HS-27A (cell line): Measurements from ENCODE around the gene CIT.

ENCODE experiments used
- DNase-seq: peaks from one replicate; pipeline ENCODE4 v3.0.0-alpha.2; 2012; ENCODE audit warnings: low read depth, missing footprints

Gene CIT

DNA sequence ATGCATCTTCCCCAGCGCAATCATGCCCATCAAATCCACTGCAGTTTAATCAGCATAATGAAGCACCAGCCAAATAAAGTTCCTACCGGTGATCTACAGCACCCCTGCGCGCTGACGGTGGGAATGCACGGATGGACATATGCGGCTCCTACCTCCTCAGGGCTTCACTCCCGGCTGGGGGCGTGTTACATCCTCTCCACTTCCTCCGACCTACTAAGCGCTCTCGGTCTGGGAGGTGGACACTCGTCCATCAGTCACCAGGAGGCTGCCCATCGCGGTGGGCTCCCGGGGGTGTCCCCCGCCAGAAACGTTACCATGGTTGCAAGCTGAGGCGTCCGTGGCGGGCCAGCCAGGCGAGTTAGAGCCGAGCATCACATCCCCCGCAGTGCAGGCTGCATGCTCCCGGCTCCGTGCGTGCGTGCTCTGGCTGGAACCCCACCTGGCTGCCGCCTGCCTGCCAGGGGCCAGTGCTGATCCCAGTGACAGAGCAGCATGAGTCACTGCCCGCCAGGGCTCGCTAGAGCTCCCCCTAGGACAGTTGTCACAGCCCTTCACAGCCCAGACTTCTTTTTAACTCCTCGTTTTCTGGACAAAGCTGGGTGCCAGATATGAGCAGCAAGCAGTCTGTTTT, 73.0 kb downstream of the CIT start:
- no peak for DNase-seq

DNA sequence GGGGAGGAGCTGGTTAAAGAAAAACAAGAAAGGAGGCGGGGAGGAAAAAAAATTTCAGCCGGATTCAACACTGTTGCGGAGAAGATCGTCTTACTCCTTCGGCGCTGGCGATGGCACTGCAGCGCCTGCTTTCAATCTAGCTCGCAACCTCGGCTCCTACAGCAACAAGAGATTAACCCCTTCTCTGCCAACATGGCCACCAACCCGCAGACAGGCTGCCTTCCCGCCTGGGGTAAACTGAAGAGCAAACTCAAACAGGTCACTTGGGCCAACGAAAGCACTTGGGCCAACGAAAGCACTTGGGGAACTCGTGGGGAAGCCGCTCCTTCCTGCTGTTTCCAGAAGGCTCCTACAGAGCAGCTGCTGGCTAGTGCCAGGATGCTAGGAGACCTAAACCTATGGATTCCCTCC, 73.7 kb downstream of the CIT start:
- DNase-seq, result no peak

DNA sequence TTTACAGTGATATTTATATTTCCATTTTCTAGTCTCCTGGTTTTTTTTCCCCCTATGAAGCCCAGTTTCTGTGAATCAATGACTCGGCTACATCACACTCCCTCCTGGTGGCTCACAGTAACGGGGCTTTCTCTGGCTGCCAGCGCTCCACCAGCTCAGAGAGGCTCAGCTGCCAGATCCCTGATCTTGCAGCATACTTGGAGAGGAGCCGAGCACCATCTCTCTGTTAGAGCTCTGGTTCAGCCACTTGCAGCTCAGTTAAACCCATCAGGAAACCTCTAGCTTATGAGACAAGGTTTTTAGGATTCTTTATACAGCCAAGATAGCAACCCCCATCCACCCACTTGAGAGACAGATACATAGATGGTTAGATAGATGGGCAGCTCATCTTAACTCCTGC, 74.6 kb downstream of the CIT start:
- DNase-seq, result no peak

DNA sequence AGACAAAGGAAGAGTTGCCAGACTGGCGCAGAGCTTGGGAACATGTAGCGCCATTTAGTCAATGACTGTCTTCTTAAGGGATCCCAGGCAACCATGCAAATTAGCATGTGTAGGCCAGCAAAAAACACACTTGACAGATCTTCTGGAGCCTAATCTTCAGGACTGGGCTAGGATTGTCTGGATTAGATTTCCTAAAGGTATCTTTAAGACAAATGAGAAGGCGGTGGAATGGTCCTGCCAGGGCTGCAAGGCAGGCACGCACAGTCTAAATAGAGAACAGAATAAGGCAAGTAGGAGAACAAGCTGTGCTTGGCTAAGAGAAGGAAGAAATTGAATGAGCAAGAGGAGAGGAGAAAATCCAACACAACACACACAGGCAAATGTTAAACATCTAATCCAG, 80.0 kb downstream of the CIT start:
- no peak for DNase-seq

DNA sequence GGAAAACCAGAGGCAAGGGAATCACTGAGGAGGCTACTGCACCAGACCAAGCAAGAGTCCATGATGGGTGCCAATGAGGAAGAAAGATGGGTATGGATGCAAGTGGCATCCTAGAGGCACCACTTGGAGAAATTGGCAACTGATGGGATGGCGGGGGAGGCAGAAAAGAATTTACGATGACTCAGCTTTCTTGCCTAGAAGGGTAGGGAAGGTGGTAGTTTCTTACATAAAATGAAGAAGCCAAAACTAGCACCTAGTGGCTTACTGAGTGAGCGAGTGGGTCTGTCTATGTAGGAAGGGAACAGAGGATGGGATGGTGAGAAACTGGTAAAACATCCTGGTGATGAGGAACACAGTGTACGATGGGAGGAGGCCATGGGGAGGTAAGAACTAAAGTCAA, 80.8 kb downstream of the CIT start:
- no peak for DNase-seq

DNA sequence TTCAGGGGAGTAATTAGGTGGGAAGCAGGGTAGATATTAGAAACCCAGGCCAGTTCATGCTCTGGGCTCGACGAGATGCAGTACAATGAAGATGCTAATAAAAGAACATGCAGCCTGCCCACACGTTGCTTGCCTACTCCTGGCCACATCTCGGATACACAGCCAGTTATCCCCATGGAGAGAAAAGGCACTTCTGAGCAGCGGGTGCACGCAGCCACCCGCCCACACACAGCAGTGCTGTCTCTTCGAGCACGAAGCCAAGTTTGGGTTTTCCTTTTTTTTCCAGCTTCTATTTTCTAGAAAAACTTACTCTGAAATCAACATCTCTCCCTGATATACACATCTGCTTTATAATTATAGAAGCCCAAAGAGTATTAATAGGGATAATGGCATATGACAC, 85.7 kb downstream of the CIT start:
- no peak for DNase-seq

DNA sequence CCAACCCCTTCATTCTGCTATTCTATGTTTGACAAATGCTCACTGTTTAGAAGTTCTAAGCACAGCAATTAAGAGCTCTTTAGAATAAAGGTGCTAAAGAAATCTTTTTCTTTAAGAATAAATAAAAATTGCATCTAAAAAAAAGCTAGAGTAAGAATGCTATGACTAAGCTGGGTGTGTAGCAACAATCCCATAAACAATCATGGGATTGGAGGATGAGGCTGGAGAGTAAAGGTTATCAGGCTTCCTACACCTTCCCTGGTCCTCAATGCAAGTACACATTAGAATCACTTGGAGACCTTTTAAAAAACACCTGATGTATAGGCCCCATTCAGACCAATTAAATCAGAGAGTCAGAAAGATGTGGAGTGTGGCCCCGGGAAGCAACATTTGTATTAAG, 88.3 kb downstream of the CIT start:
- DNase-seq, result no peak

DNA sequence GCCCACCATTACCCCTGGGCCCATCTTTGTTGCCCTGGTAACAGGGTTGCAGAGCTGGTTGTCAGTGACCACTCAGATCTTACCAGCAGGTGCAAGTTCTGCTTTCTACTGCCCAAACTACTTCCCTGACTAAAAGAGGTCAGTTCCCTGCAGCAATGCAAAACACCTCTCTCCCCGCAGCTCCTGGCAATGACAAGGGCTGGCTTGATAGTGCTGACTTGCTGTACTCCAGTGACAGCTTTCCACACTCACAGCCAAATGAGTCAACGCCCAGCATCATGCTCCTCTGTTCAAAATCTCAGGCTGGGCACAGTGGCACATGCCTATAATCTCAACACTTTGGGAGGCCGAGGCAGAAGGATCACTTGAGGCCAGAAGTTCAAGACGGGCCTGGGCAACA, 90.6 kb downstream of the CIT start:
- no peak for DNase-seq

DNA sequence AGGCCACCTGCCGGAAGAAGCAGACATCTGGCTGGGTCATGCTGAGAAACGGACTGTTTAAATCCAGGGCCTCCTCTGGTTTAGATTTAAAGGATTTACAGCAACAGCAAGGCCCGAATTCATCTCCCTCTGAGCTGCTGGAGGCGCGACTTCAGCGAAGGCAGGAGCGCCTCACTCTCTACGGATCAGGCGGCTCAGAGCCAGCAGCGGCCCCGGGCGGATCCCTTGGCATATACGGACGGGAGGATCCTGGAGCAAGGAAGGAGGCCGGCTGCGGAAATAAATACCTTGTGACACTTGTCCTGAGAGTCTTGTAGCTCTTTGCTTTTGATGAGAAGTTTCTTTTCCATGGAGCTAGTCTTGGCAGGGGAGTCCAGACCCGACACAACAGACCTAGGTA, 92.4 kb downstream of the CIT start:
- no peak for DNase-seq

DNA sequence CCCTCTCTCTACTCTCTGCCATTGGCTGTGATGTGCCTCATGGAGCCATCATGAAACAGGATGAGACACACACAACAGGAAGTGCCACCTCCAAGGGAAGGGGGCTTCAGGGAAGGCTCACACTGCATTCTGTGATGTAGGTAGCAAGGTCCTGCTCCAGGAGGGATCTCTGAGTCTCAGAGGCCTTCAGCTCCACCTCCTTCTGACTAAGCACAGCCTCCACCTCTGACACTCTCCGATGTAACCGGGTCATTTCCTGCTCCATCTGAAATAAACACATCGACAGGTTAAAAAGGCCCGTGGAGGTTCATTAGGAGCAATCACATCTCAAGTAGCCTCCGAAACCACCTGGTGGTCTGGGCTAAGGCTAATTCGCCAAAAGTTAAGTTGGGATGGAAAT, 93.3 kb downstream of the CIT start:
- no peak for DNase-seq

DNA sequence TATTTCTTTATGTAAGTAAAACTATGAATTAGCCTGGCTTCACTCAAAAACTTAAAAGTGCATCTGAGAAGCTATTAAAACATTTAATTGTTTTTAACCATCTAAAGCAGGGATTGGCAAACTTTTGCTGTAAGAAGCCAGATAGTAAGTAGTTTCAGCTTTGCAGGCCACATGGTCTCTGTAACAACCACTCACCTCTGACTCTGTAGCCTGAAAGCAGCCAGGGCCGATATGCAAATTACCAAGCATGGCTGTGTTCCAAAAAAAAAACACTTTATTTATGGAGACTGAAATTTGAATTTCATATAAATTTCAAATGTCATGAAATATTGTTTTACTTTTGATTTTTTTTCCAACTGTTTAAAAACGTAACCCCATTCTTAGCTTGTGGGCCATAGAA, 95.3 kb downstream of the CIT start:
- no peak for DNase-seq

DNA sequence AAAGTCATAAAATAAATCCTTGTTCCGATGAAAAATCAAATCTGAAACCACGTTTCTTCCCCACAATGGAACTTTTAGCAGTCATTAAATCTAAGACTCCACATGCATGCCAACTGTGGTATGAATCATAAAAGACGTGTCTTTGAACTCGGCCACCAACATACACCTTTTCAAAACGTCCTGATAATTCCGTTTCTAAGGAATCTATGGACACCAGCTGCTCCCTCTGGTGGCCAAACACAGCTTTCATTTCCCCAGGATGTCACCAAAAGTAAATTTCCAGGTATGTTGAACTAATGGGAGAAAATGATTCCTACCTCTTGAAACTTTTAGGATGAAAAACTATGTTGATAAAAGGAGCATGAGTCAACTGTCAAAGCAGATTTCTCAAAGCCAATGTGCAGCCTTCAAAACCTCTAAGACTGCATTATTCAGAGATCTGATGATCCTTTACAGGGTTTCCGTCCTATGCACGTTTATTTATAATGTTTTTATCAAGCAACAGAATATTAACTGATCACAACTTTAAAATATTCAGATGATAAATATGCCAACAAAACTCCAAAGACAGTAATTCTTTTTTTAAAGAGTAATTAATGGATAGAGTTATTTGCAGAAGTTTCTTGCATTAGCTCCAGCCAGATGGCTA, 96.2 kb downstream of the CIT start:
- no peak for DNase-seq

DNA sequence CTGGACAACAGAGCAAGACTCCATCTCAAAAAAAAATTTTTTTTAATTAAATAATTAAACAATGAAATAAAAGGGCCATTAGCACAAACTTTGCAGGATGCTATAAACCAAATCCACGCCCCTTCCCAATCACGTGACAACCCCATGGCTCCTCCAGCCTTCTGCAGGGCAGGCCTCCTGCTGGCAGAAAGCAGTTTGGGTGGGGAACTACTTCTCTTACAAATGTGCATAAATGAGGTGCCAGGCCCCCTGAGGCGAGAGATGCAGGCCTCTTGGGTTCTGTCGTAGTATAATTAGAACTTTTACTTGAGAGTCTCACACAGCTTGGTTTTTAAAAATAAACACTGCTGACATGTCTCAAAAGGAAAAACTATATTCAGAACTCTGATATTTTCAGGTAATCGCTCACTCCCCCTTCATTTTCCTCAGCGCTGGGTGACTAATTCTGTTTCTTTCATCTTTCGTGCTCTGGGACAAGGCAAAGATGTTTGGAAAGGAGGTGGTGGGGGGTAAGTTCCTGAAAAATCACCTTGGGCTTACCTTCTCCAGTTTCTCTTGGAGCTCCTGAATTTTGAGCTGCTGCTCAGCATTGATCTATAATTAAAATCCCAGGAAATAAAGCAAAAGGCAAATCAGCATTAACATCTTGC, 101.7 kb downstream of the CIT start:
- no peak for DNase-seq

DNA sequence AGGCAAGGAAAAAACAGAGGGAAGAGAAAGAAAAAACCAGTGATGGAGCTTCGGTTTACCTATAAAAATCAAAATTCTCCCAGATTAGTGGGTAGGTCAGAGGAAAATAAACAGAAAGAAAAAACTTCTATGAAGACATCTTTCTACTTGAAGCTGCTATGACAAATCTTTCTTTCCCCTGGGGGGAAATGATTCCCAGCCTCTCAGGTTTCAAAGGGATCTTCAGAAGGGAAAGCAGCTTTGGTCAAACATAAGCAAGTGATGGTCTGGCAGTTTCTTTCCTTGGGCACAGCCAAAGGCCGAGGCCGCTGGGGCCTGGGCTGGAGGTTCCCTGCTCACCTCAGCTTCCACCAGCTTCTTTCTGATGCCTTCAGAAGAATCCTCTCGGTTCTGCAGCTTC, 104.7 kb downstream of the CIT start:
- no peak for DNase-seq

DNA sequence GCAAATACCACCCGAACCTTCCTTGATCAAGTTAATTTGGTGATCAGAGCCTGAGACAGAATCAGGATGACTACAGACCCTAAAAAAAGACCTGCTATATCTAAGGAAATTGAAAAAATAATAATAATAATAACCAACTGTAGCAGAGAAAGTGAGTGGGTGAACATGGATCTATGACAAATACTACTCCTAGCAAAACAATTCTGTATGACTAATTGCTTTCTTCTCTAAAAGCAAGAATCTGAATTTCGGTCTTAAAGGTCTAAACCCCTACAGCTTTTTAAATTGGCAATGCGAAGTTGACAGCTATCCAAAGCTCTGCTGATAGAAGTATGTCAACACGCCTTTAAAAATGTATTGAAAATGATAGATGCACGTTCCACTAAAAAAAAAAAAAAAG, 107.0 kb downstream of the CIT start:
- no peak for DNase-seq

DNA sequence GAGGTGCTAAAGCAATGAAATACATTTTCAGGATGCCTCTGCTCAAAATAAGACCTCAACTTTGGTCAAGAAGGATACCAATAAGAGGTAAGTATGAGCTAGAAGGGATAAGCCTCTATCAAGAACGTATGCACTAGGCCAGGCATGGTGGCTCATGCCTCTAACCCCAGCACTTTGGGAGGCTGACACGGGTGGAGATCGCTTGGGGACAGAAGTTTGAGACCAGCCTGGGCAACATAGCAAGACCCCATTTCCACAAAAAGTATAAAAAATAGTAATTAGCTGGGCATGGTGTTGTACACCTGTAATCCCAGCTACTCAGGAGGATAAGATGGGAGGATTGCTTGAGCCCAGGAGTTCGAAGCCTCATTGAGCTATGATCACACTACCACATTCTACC, 114.5 kb downstream of the CIT start:
- DNase-seq, result no peak

DNA sequence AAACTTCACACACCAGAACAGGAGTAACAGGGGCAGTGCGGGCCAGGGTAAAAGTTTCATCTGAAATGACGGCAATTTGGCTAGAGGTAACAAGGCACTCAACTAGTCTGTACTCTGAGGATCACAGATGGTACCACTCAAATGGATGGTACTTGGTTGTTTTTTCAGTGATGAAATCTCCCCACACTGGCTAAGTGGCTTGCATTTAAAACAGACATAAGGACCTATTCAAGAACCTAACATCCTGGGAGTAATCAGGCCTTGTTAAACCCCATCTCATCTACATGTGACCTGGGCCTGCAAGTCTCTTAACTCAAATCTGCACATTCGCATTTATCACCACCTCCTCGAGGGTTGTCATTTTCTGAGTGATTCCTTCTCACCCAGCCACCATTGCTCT, 118.4 kb downstream of the CIT start:
- no peak for DNase-seq

DNA sequence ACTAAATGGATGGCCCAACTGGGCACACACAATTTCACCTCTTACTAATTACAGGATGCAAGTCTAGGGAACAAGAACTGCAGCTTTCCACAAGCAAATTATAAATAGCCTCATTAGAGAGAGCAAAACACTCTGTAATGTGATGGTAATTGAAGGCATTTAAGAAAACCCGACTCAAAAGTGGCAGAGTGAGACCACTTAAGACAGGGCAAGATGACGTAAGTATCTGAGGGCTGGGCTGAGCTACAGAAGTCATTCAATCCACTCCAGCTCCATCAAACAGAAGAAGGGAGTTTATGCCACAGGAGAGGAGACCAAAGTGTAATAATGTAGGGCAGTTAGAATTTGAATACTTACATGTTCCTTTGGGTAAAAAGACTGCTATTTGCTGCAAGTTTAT, 118.9 kb downstream of the CIT start:
- no peak for DNase-seq

DNA sequence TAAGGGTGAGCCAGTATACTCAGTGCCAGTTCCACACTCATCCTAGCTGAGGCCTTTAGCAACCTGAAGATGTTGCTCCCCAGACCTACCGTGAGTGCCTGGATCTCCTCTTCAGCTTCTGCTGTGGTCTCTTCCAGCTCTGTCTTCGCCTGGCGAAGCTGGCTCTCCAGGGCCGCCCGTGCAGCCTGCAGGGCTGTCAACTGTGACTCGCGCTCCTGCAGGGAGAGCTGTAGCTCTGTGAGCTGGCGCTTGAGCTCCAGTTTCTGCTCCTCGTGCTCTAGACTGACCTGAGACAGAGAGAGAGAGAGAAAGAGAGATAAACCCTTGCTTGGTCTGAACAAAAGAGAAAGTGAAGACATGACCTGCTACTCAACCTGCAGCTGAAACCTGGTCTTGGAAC, 125.2 kb downstream of the CIT start:
- no peak for DNase-seq

DNA sequence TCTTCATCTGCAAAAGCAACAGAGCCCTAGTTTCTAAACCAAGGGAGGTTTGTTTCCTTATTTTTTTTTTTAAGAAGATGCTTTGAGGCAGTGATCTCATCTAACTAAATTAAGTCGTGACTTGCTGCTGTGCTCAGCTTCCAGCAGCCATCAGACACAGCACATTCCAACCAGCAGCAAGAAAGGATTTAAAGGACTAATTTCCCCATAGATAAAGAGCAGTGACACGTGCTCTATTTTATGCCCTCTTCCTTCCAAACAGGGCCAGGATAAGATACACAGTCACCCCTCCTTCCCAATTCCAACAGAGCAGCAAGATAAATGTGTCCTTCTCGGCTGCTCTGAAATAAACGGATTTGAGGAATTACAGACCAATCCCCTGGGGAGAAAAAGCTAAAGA, 127.5 kb downstream of the CIT start:
- DNase-seq, result no peak

DNA sequence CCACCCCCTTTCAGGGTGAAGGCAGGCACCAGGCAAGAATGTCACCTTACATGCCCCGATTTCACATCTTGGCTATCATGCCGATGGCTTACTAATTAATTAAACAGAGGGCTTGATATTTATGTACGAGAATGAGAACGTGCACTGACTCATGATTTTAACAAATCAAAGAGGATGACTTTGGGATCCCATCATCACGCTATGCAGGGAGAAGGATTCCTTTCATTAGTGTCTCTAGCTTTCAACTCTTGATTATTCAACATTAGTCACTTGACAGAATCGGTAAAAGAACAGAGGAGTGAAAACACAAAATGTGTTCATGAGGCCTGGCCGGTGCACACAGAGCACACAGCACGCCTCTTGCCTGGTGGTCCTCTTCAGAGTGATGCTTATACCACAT, 128.6 kb downstream of the CIT start:
- no peak for DNase-seq

DNA sequence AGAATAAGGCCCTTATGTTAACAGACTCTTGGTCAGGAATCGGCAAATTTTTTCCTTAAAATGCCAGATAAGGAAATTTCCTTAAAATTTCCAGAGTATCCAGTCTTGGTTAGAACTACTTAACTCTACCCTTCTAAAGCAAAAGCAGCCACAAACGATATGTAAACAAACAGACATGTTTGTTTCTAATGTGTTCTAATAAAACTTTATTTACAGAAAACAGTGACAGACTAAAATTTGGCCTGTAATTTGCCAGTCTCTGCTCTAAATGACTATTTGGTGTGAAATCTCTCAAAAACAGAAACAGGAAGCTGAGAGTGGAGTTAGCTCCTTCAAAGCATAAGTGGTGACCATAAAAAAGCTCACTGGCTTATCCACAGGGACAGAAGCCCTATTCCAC, 131.0 kb downstream of the CIT start:
- no peak for DNase-seq

DNA sequence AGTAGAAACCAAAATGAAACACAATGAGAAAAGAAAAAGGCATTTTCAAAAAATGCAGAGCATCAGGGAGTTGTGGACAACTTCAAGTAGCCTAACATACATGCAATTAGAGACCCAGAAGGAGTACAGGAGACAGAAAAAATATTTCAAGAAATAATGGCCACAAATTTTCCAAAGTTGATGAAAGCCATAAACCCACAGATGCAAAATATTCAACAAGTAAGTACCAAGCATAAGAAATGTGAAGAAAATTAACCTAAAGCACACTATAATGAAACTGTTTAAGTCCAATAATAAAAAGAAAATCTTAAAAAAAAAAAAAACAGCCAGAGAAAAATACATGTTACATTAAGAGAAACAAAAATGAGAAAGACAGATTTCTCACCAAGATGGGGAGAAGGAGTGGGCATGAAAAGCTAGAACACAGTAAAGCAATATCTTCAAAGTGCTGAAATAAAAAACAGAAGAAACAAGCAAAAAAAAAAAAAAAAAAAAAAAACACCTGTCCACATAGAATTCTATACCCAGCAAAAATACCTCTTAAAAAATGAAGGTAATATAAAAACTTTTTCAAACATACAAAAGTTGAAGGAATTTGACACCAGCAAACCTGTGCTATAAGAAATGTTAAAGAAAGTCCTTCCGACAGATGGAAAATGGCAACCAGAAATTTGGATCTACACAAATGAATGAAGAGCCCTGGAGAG, 132.1 kb downstream of the CIT start:
- no peak for DNase-seq
